HCT116 (cell line): Measurements from ENCODE around the gene KCNE4. TPM values are rescaled to one million over a fixed set of nuclear protein-coding genes. Genes with fewer than 3 reads are reported as not detected.

Source experiments
- ATAC-seq: fragments of 200-7000 bp; cut with Tn5 transposase; 2 replicates; pipeline ENCODE4 v1.9.1; 2020; ENCODE audit warnings: mild to moderate bottlenecking, moderate library complexity
- BruUV-seq: library from RNA; stranded (reverse); fragments of 400-500 nt; replicated peaks from 2 replicates; lab custom pipeline; 2021; lab: Mats Ljungman, UMichigan
- CTCF ChIA-PET: fragments of 300-600 bp; sonication (Branson Sonifier 250); formaldehyde crosslinking; loops from one replicate; lab custom pipeline; 2021; ENCODE audit warnings: antibody characterized with exemption; lab: Charles Lee
- POLR2A ChIA-PET: fragments of 300-600, 350-600 bp; sonication (Branson Sonifier 250); formaldehyde crosslinking; loops from one replicate; lab custom pipeline; 2021; ENCODE audit warnings: antibody characterized with exemption; lab: Charles Lee
- RAD21 ChIA-PET, 2 experiments: fragments of 300-600 bp; sonication (Branson Sonifier 250); formaldehyde crosslinking; loops; one replicate each; lab custom pipeline; 2023; ENCODE audit warnings: low total read pairs in 2 of 2; ENCODE audit not compliant: uncharacterized antibody in 2 of 2, unreplicated experiment in 2 of 2, low non-redundant PET in 1 of 2; lab: Charles Lee
- DNase-seq: peaks from one replicate; pipeline ENCODE4 v3.0.0-alpha.2; 2010; ENCODE audit warnings: low read depth, low spot score
- H2AFZ ChIP-seq: fragments of 200-600 bp; shearing (Covaris generic), sonication (generic); 2 replicates; pipeline ENCODE4 v1.6.1; 2017; ENCODE audit warnings: low read depth, mixed run types, mixed read lengths, antibody characterized with exemption, low read length; ENCODE audit not compliant: poor library complexity, severe bottlenecking
- H3K27ac ChIP-seq: 2 replicates; pipeline ENCODE4 v1.5.1; 2012; ENCODE audit warnings: low read depth, low read length
- H3K27me3 ChIP-seq: fragments of 200-600 bp; sonication (generic); 2 replicates; pipeline ENCODE4 v1.6.1; 2016; ENCODE audit warnings: mixed run types, low read length, mixed read lengths; ENCODE audit not compliant: insufficient read depth
- H3K36me3 ChIP-seq, 2 experiments: fragments of 200-500 bp in 1 of 2; fragments of 200-600 bp in 1 of 2; sonication (Bioruptor generic) in 1 of 2; sonication (generic) in 1 of 2; 2 replicates each; pipeline versions ENCODE4 v1.5.1 to v1.6.1; 2014 to 2016; ENCODE audit warnings: low read length in 2 of 2, inconsistent platforms in 1 of 2, mixed read lengths in 1 of 2, mixed run types in 1 of 2; ENCODE audit not compliant: insufficient read depth in 2 of 2, control insufficient read depth in 1 of 2
- H3K4me1 ChIP-seq, 2 experiments: fragments of 200-600 bp in 1 of 2; sonication (generic) in 1 of 2; 2 replicates each; pipeline versions ENCODE4 v1.5.1 to v1.6.1; 2012 to 2017; ENCODE audit warnings: low read length in 2 of 2, inconsistent platforms in 1 of 2, mild to moderate bottlenecking in 1 of 2, mixed read lengths in 1 of 2, mixed run types in 1 of 2, moderate library complexity in 1 of 2; ENCODE audit not compliant: insufficient read depth in 2 of 2, control insufficient read depth in 1 of 2
- H3K4me2 ChIP-seq: fragments of 200-600 bp; sonication (generic); 2 replicates; pipeline ENCODE4 v1.6.1; 2017; ENCODE audit warnings: mixed run types, low read length, mixed read lengths
- H3K4me3 ChIP-seq, 2 experiments: fragments of 200-600 bp in 1 of 2; sonication (generic) in 1 of 2; replicated peaks in 1 of 2; 2 replicates each; pipeline ENCODE4 v1.5.1; 2011 to 2016; ENCODE audit warnings: low read length in 2 of 2, control low read depth in 1 of 2, low read depth in 1 of 2, mild to moderate bottlenecking in 1 of 2, mixed read lengths in 1 of 2, mixed run types in 1 of 2
- H3K79me2 ChIP-seq: fragments of 200-600 bp; sonication (generic); 2 replicates; pipeline ENCODE4 v1.6.1; 2017; ENCODE audit warnings: mild to moderate bottlenecking, mixed run types, low read length, moderate library complexity, mixed read lengths; ENCODE audit not compliant: insufficient read depth
- H3K9ac ChIP-seq: fragments of 200-600 bp; sonication (generic); 2 replicates; pipeline ENCODE4 v1.6.1; 2016; ENCODE audit warnings: low read length, mixed read lengths
- H3K9me2 ChIP-seq: fragments of 200-600 bp; sonication (generic), shearing (Covaris generic); 2 replicates; pipeline ENCODE4 v1.6.1; 2017; ENCODE audit warnings: mixed run types, mild to moderate bottlenecking, moderate library complexity; ENCODE audit not compliant: insufficient read depth
- H3K9me3 ChIP-seq, 2 experiments: fragments of 200-500 bp in 1 of 2; fragments of 200-600 bp in 1 of 2; sonication (Bioruptor generic) in 1 of 2; sonication (generic) in 1 of 2; 2 replicates each; pipeline ENCODE4 v1.6.1; 2014 to 2017; ENCODE audit warnings: low read length in 2 of 2, mixed read lengths in 2 of 2, inconsistent platforms in 1 of 2, low read depth in 1 of 2, mild to moderate bottlenecking in 1 of 2, mixed run types in 1 of 2, moderate library complexity in 1 of 2; ENCODE audit not compliant: control insufficient read depth in 1 of 2, insufficient read depth in 1 of 2
- H4K20me1 ChIP-seq: fragments of 200-600 bp; sonication (generic), shearing (Covaris generic); 2 replicates; pipeline ENCODE4 v1.6.1; 2017; ENCODE audit warnings: mixed run types, mild to moderate bottlenecking, moderate library complexity; ENCODE audit not compliant: insufficient read depth
- CEBPB ChIP-seq: IDR thresholded peaks from 2 replicates; pipeline ENCODE4 v1.6.1; 2012; ENCODE audit warnings: low read depth
- FOSL1 ChIP-seq: IDR thresholded peaks from 2 replicates; pipeline ENCODE4 v1.6.1; 2012; ENCODE audit warnings: low read depth
- RAD21 ChIP-seq: IDR thresholded peaks from 2 replicates; pipeline ENCODE4 v1.6.1; 2012; ENCODE audit warnings: low read depth, mild to moderate bottlenecking
- SIN3A ChIP-seq: IDR thresholded peaks from 2 replicates; pipeline ENCODE4 v1.6.1; 2012; ENCODE audit warnings: low read depth
- SP1 ChIP-seq: IDR thresholded peaks from 2 replicates; pipeline ENCODE4 v1.6.1; 2012; ENCODE audit warnings: low read depth
- YY1 ChIP-seq: IDR thresholded peaks from 2 replicates; pipeline ENCODE4 v1.6.1; 2011; ENCODE audit warnings: low read length, low read depth, moderate library complexity, mild to moderate bottlenecking; ENCODE audit not compliant: insufficient replicate concordance; ENCODE audit errors: extremely low read depth
- intact Hi-C: fragments of 100-400 bp; cut with micrococcal nuclease; formaldehyde crosslinking; loops from 2 replicates; pipeline ENCODE4 v1.10.0; 2022
- total RNA-seq: library from RNA; stranded (reverse); gene quantifications from one replicate; pipeline ENCODE4 v1.2.1, GENCODE V29; 2021; ENCODE audit not compliant: unreplicated experiment
- TF ChIP-seq, protein P1 (sequence below), 3 experiments: fragments of 200-600 bp in 1 of 3; sonication (generic) in 1 of 3; IDR thresholded peaks in 2 of 3; conservative IDR thresholded peaks in 1 of 3; 2 replicates each; pipeline ENCODE4 v1.5.1; 2012 to 2017; ENCODE audit warnings: low read depth in 2 of 3, low read length in 2 of 3, antibody characterized with exemption in 1 of 3, borderline replicate concordance in 1 of 3, control low read depth in 1 of 3, mild to moderate bottlenecking in 1 of 3, mixed read lengths in 1 of 3, mixed run types in 1 of 3, moderate library complexity in 1 of 3; ENCODE audit not compliant: insufficient read depth in 1 of 3
- TF ChIP-seq, protein P2 (sequence below): IDR thresholded peaks from 2 replicates; pipeline ENCODE4 v1.6.1; 2011; ENCODE audit warnings: mild to moderate bottlenecking, low read length, moderate library complexity; ENCODE audit not compliant: insufficient replicate concordance; ENCODE audit errors: extremely low read depth
- TF ChIP-seq, protein P3 (sequence below): IDR thresholded peaks from 2 replicates; pipeline ENCODE4 v1.6.1; 2012
- TF ChIP-seq, protein P4 (sequence below): IDR thresholded peaks from 2 replicates; pipeline ENCODE4 v1.6.1; 2012

Gene KCNE4
- total RNA-seq, 1 experiment from 2014 or later = not detected

DNA sequence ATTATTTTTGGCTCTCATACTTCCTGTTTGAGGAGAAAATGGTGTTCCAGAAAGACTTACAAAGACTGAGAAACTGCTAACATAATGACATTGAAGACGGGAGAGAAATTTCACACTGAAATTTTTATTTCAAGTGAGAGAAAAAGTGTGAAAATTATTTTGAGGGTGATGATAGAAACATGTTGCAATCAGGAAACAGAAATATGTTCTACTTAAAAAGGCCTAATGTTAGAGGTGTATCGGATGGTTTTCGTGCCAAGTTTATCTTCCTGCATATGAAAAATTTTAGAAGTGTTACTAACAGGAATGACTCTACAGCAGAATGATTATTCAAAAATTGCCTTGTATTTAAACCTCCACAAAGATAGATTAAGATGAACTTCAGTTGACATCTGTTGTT is 50.5 kb downstream of the KCNE4 start (continued):
- TF ChIP-seq, protein P1, sequence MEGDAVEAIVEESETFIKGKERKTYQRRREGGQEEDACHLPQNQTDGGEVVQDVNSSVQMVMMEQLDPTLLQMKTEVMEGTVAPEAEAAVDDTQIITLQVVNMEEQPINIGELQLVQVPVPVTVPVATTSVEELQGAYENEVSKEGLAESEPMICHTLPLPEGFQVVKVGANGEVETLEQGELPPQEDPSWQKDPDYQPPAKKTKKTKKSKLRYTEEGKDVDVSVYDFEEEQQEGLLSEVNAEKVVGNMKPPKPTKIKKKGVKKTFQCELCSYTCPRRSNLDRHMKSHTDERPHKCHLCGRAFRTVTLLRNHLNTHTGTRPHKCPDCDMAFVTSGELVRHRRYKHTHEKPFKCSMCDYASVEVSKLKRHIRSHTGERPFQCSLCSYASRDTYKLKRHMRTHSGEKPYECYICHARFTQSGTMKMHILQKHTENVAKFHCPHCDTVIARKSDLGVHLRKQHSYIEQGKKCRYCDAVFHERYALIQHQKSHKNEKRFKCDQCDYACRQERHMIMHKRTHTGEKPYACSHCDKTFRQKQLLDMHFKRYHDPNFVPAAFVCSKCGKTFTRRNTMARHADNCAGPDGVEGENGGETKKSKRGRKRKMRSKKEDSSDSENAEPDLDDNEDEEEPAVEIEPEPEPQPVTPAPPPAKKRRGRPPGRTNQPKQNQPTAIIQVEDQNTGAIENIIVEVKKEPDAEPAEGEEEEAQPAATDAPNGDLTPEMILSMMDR (IDR thresholded peaks at IDR 0.05 in 2 of 3, conservative IDR thresholded peaks at IDR 0.05 in 1 of 3; ENCODE audit: borderline replicate concordance in 1 of 3, insufficient read depth in 1 of 3, low read depth in 2 of 3, low read length in 2 of 3) = no peak
- TF ChIP-seq SP1 = no peak
- TF ChIP-seq, all 23 proteins: peak for 0

DNA sequence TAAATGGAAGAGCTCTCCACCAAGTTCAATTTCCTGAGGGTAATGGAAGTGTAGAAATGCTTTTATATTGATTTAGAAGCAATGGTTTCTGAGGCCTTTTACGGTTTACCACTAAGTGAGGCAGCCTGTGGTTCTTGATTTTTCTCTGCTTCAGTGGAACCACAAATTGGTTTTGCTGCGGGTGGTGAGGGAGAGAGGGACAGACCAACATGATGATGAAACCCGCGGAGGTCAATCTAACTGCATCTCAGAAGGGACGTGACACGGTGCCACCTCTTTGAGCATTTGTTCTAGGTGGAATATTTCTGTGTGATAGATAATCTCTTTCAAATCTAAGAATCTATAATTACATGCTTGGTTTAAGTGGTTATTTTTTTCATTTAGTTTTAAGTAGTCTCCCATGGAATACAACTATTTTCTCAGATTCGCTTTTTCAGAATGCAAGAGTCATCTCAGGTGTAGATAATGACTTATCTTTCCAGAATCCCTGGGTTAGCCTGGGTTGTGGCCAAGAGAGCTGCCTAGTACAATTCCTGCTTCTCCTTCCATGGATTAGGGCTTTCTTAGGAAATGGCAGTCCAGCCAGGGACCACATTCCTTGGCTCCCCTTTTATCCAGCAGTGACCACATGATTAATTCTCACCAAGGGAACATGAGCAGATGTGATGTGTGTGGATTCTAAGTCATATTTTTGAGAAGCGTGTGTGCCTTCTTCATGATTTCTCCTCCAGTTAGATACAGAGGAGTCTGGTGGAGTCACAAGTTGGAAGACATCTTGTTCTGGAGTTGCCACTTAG is 52.5 kb downstream of the KCNE4 start:
- no peaks in the 10 kb centered on the region for H3K79me2 ChIP-seq
- no peak overlapping the region for H3K9ac ChIP-seq
- H4K20me1 ChIP-seq = no peaks in the 10 kb centered on the region
- H3K36me3 ChIP-seq = no peaks in the 10 kb centered on the region
- no peak overlapping the region for H3K4me2 ChIP-seq
- BruUV-seq = no TSS peak
- H3K27ac ChIP-seq = no peak overlapping the region
- H3K27me3 ChIP-seq = no peaks in the 10 kb centered on the region
- CTCF ChIA-PET = no interaction called here
- ATAC-seq = no peak
- no peak overlapping the region for H2AFZ ChIP-seq
- POLR2A ChIA-PET = no interaction called here
- TF ChIP-seq, protein P2, sequence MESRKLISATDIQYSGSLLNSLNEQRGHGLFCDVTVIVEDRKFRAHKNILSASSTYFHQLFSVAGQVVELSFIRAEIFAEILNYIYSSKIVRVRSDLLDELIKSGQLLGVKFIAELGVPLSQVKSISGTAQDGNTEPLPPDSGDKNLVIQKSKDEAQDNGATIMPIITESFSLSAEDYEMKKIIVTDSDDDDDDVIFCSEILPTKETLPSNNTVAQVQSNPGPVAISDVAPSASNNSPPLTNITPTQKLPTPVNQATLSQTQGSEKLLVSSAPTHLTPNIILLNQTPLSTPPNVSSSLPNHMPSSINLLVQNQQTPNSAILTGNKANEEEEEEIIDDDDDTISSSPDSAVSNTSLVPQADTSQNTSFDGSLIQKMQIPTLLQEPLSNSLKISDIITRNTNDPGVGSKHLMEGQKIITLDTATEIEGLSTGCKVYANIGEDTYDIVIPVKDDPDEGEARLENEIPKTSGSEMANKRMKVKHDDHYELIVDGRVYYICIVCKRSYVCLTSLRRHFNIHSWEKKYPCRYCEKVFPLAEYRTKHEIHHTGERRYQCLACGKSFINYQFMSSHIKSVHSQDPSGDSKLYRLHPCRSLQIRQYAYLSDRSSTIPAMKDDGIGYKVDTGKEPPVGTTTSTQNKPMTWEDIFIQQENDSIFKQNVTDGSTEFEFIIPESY = no peak
- TF ChIP-seq, protein P3, sequence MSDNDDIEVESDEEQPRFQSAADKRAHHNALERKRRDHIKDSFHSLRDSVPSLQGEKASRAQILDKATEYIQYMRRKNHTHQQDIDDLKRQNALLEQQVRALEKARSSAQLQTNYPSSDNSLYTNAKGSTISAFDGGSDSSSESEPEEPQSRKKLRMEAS = no peak
- TF ChIP-seq SIN3A = no peak
- no peak for TF ChIP-seq YY1
- TF ChIP-seq, protein P4, sequence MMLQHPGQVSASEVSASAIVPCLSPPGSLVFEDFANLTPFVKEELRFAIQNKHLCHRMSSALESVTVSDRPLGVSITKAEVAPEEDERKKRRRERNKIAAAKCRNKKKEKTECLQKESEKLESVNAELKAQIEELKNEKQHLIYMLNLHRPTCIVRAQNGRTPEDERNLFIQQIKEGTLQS = no peak
- no peak for TF ChIP-seq FOSL1
- no peak for TF ChIP-seq SP1
- TF ChIP-seq RAD21 = no peak
- TF ChIP-seq CEBPB = no peak
- no peak for DNase-seq
- H3K9me2 ChIP-seq = no peaks in the 10 kb centered on the region
- H3K4me3 ChIP-seq = no peak overlapping the region
- intact Hi-C loops = no loop called here
- H3K9me3 ChIP-seq = no peaks in the 10 kb centered on the region
- RAD21 ChIA-PET = no interaction called here
- H3K4me1 ChIP-seq = peaks cover 8 to 15% of the 10 kb centered on the region in 2 experiments; a peak in 3 of 4 replicates

Other genes with a start within 250 kb of the KCNE4 start
- 142 TPM for gene ACSL3, start 191.2 kb upstream of the KCNE4 start, total RNA-seq